HG02870 (cell line): ENCODE measurements around the gene TKT.
A peak's percentile ranks its signal among the peaks of the same experiment; 100 is the strongest.

Experiments
- ATAC-seq: cut with Tn5 transposase; IDR thresholded peaks from one replicate; pipeline ENCODE4 v1.9.1; 2021; ENCODE audit warnings: mild to moderate bottlenecking, moderate library complexity; ENCODE audit not compliant: unreplicated experiment

The TKT gene

GRCh38 chr3:53226142-53226840 is 29.5 kb downstream of the TKT start:
- ATAC-seq, result no peak

GRCh38 chr3:53225651-53226050 is 30.2 kb downstream of the TKT start:
- no peak for ATAC-seq

- ATAC-seq, result no peak
Measured at GRCh38 chr3:53225181-53225580, 30.6 kb downstream of the TKT start.

- no peak for ATAC-seq
Measured at GRCh38 chr3:53224536-53224935, 31.3 kb downstream of the TKT start.

GRCh38 chr3:53224026-53224425 is 31.8 kb downstream of the TKT start:
- ATAC-seq, result no peak

GRCh38 chr3:53223541-53223966 is 32.3 kb downstream of the TKT start:
- ATAC-seq, result no peak

GRCh38 chr3:53223025-53223424 is 32.8 kb downstream of the TKT start:
- ATAC-seq, result no peak

- no peak for ATAC-seq
Measured at GRCh38 chr3:53222183-53222901, 33.5 kb downstream of the TKT start.

GRCh38 chr3:53221827-53222182 is 34.0 kb downstream of the TKT start:
- ATAC-seq, result no peak

- no peak for ATAC-seq
Measured at GRCh38 chr3:53221345-53221744, 34.5 kb downstream of the TKT start.

GRCh38 chr3:53219895-53220483 is 35.8 kb downstream of the TKT start:
- ATAC-seq, result peak; percentile 55

- no peak for ATAC-seq
Measured at GRCh38 chr3:53218131-53218530, 37.7 kb downstream of the TKT start.

- no peak for ATAC-seq
Measured at GRCh38 chr3:53217175-53217574, 38.6 kb downstream of the TKT start.

- ATAC-seq, result no peak
Measured at GRCh38 chr3:53216723-53217122, 39.1 kb downstream of the TKT start.

GRCh38 chr3:53215816-53216215 is 40.0 kb downstream of the TKT start:
- no peak for ATAC-seq

- ATAC-seq, result no peak
Measured at GRCh38 chr3:53213276-53213675, 42.5 kb downstream of the TKT start.

- ATAC-seq, result no peak
Measured at GRCh38 chr3:53211706-53212702, 43.8 kb downstream of the TKT start.

- no peak for ATAC-seq
Measured at GRCh38 chr3:53202331-53203015, 53.3 kb downstream of the TKT start.

GRCh38 chr3:53200501-53201498 is 55.0 kb downstream of the TKT start:
- ATAC-seq, result no peak
